Aorta (tissue), 5 donors: ENCODE data around the gene TAS1R3. TPM values are rescaled to one million over a fixed set of nuclear protein-coding genes. Genes with fewer than 3 reads are reported as not detected.
A peak's percentile ranks its signal among the peaks of the same experiment; 100 is the strongest.

Source experiments
- ATAC-seq: fragments of 200-7000 bp; cut with Tn5 transposase; one replicate; pipeline ENCODE4 v1.9.1; 2022; ENCODE audit warnings: moderate library complexity; ENCODE audit not compliant: low FRiP score
- DNase-seq, 2 donors: peaks; one replicate each; pipeline ENCODE4 v3.0.0-alpha.2; 2020
- H3K27ac ChIP-seq, 2 donors: one replicate each; pipeline ENCODE4 v1.5.1; 2013; ENCODE audit warnings: low read length in 2 of 2, mild to moderate bottlenecking in 2 of 2, moderate library complexity in 2 of 2, control low read depth in 1 of 2, inconsistent platforms in 1 of 2, low read depth in 1 of 2
- H3K27me3 ChIP-seq, 2 donors: one replicate each; pipeline ENCODE4 v1.6.1; 2013; ENCODE audit warnings: control low read depth in 1 of 2, low read length in 1 of 2, mild to moderate bottlenecking in 1 of 2, moderate library complexity in 1 of 2; ENCODE audit not compliant: insufficient read depth in 2 of 2, control insufficient read depth in 1 of 2
- H3K36me3 ChIP-seq, 2 donors: one replicate each; pipeline ENCODE4 v1.6.1; 2013; ENCODE audit warnings: control low read depth in 1 of 2, low read length in 1 of 2, mild to moderate bottlenecking in 1 of 2; ENCODE audit not compliant: insufficient read depth in 2 of 2, control insufficient read depth in 1 of 2
- H3K4me1 ChIP-seq, 2 donors: one replicate each; pipeline ENCODE4 v1.6.1; 2013; ENCODE audit warnings: low read length in 2 of 2, control low read depth in 1 of 2, mild to moderate bottlenecking in 1 of 2, moderate library complexity in 1 of 2; ENCODE audit not compliant: insufficient read depth in 2 of 2, control insufficient read depth in 1 of 2
- H3K4me3 ChIP-seq, 2 donors: one replicate each; pipeline ENCODE4 v1.5.1; 2013; ENCODE audit warnings: low read length in 2 of 2, control low read depth in 1 of 2, mild to moderate bottlenecking in 1 of 2
- H3K9me3 ChIP-seq: one replicate; pipeline ENCODE4 v1.6.1; 2013; ENCODE audit warnings: mild to moderate bottlenecking, low read length; ENCODE audit not compliant: control insufficient read depth
- WGBS, 2 donors: extraction: QIAGEN DNeasy Blood & Tissue Kit; methylation state at CpG; one replicate each; pipeline ENCODE4 v1.1.7; 2013; 5-methylcytosine and 5-hydroxymethylcytosine counted together
- intact Hi-C, 2 donors: fragments of 100-400 bp; cut with DNase I; formaldehyde crosslinking; loops; one replicate each; pipeline versions ENCODE4 v1.14.2 to v1.15.0; 2022
- polyA plus RNA-seq, 2 donors: library from polyadenylated mRNA; stranded (reverse); fragments of 200-250 nt; gene quantifications; one replicate each; pipeline ENCODE4 v1.2.3, GENCODE V29; 2013
- total RNA-seq, 2 donors: library from RNA; stranded (reverse); fragmentation: NEBNext Ultra II Directional; extraction: Animal tissue kit (Norgen Biotek cat#: 25700); gene quantifications; one replicate each; pipeline ENCODE4 v1.2.1, GENCODE V29; 2021
- donor health status: healthy with polysubstance abuse.
- donor health status: Bipolar disorder and iron deficiency.
- donor health status: DM: no; HTN: no; CAD: no.
- donor health status: DM: no; HTN: no; CAD: no.
- donor health status: DM: yes; HTN: yes; CAD: no.

Gene TAS1R3
- total and polyA plus RNA-seq, 4 donors: 0.24 to 0.36 (median 0.28) TPM

- Histone ChIP-seq H3K36me3 (no peaks in the 10 kb centered on the region), H3K9me3 (no peaks in the 10 kb centered on the region), H3K27ac (no peak overlapping the region), H3K4me1 (no peaks in the 10 kb centered on the region), H3K27me3 (no peaks in the 10 kb centered on the region), H3K4me3 (no peak overlapping the region)
- 67 to 68% methylated on average over 49 to 50 of the region's 50 CpGs for WGBS, 2 donors
- intact Hi-C loops: loop anchor here in 1 of 2 donors (10.0 kb wide), 1 partner anchor 142 kb away; no protein-coding TSS in a partner anchor
- DNase-seq (no peak), ATAC-seq (no peak)
Measured at GRCh38 chr1:1286313-1287261, 44.5 kb upstream of the TAS1R3 start.

DNA sequence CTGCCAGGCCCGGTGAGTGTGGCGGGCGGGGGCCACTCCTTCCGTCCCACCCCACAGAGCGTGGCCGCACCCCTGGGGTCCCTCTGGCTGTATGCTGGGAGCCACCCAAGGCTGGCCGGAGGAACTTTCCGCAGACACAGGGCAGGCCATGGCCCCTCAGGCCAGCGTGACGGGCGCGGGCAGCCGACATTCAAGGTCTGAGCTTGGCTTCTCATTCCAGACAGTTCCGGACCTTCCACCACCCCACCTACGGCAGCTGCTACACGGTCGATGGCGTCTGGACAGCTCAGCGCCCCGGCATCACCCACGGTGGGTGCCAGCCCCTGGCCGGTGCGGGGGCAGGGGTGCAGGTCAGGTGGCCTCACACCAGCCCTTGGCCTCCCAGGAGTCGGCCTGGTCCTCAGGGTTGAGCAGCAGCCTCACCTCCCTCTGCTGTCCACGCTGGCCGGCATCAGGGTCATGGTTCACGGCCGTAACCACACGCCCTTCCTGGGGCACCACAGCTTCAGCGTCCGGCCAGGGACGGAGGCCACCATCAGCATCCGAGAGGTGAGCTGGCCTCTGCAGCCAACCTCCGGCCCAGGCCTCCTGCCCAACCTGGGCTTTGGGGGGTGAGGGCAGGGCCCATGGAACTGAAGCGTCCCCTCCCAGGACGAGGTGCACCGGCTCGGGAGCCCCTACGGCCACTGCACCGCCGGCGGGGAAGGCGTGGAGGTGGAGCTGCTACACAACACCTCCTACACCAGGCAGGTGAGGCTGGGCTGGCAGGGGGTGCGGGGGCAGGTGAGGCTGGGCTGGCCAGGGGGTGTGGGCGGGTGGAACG, 43.6 kb upstream of the TAS1R3 start:
- Histone ChIP-seq H3K27ac (no peak overlapping the region), H3K27me3 (no peaks in the 10 kb centered on the region), H3K4me3 (no peak overlapping the region), H3K36me3 (no peaks in the 10 kb centered on the region), H3K4me1 (no peaks in the 10 kb centered on the region), H3K9me3 (no peaks in the 10 kb centered on the region)
- intact Hi-C loops: loop anchor here in 1 of 2 donors (10.0 kb wide), 1 partner anchor 143 kb away; no protein-coding TSS in a partner anchor
- 82 to 86% methylated on average over 41 to 46 of the region's 46 CpGs for WGBS, 2 donors
- ATAC-seq (no peak), DNase-seq (no peak)

GRCh38 chr1:1290238-1290731, 40.8 kb upstream of the TAS1R3 start:
- ATAC-seq (peak; percentile 48), DNase-seq (peak in 1 of 2 donors; percentile 88)
- intact Hi-C loops: loop anchor here (5.0 to 10.0 kb wide), 2 partner anchors 168 to 305 kb away; partner anchors contain the start of gene PERM1 (in 1 of the 2)
- 51 to 54% methylated on average over 15 of the region's 15 CpGs for WGBS, 2 donors
- Histone ChIP-seq H3K4me1 (no peaks in the 10 kb centered on the region), H3K4me3 (no peak overlapping the region), H3K27ac (no peak overlapping the region), H3K9me3 (no peaks in the 10 kb centered on the region), H3K36me3 (no peaks in the 10 kb centered on the region), H3K27me3 (no peaks in the 10 kb centered on the region)

DNA sequence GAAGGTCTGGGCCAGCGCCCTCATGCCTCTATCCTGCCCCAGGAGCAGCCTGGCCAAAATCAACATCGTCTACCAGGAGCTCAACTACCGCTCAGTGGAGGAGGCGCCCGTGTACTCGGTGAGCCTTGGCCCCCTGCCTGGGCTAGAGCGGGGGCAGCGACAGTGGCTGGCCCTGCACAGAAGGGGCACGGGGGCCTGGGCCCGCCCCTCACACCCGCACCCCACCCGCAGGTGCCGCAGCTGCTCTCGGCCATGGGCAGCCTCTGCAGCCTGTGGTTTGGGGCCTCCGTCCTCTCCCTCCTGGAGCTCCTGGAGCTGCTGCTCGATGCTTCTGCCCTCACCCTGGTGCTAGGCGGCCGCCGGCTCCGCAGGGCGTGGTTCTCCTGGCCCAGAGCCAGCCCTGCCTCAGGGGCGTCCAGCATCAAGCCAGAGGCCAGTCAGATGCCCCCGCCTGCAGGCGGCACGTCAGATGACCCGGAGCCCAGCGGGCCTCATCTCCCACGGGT, 40.0 kb upstream of the TAS1R3 start:
- Histone ChIP-seq H3K4me1 (no peaks in the 10 kb centered on the region), H3K9me3 (no peaks in the 10 kb centered on the region), H3K4me3 (no peak overlapping the region), H3K36me3 (no peaks in the 10 kb centered on the region), H3K27me3 (no peaks in the 10 kb centered on the region), H3K27ac (no peak overlapping the region)
- intact Hi-C loops: loop anchor here (5.0 to 10.0 kb wide), 2 partner anchors 169 to 306 kb away; partner anchors contain the start of gene PERM1 (in 1 of the 2)
- 13 to 14% methylated on average over 23 to 28 of the region's 28 CpGs for WGBS, 2 donors
- no peak for DNase-seq
- ATAC-seq: no peak

DNA sequence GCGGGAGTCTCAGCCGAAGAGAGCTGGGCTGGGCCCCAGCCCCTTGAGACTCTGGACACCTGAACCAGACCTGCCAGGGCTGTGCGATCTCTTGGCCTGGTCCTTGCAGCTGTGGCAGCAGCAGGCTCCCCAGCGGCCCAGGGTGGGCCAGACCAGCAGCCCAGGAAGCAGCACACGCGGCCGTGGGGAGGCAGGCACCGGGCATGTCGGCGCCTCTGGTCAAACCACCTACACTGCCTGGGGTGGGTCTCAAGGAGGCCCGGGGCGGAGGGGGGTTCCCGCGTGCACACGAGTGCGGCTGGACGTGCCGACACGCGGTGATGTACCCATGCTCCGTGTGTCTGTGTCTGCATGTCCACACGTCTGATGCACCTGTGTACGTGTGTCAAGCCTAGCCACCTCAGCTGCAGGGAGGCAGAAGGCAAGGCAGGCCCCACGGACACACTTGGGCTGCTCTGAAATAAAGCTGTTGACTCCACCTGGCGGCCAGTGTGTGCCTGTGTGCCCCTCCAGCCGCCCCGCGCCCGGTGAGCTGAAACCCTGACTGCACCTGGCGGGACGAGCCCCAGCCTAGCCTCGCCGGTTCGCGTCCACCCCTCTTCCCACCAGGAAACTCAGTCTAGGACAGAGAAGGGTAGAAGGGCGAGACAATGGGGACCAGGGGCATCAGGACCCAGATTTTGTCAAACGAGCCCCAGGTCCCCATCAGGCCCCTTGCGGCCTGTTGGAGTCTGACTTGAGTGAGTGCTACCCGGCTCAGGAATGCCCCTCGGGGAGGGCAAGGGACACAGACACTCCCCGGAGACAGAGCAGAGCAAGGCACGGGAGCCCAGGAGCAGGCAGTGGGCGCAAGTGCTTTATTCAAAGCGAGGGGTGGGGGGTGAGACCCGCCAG, 39.3 kb upstream of the TAS1R3 start:
- peak; percentile 65 for ATAC-seq
- intact Hi-C loops: loop anchor here (2.0 to 10.0 kb wide), 3 partner anchors 169 to 307 kb away; partner anchors contain the start of gene PERM1 (in 1 of the 2)

GRCh38 chr1:1292442-1292779, 38.7 kb upstream of the TAS1R3 start:
- no peak for DNase-seq
- no peaks in the 10 kb centered on the region for H3K4me1 ChIP-seq
- H3K27ac ChIP-seq: no peak overlapping the region
- no peak overlapping the region for H3K4me3 ChIP-seq
- 89 to 91% methylated on average over 9 of the region's 9 CpGs for WGBS, 2 donors
- H3K36me3 ChIP-seq: no peaks in the 10 kb centered on the region
- ATAC-seq: no peak
- no peaks in the 10 kb centered on the region for H3K27me3 ChIP-seq
- H3K9me3 ChIP-seq: no peaks in the 10 kb centered on the region
- intact Hi-C loops: loop anchor here (2.0 to 10.0 kb wide), 3 partner anchors 170 to 308 kb away; partner anchors contain the start of gene PERM1 (in 1 of the 2)

More for the DNA sequence above, 39.3 kb upstream of the TAS1R3 start:
- H3K27me3 ChIP-seq: no peaks in the 10 kb centered on the region
- no peaks in the 10 kb centered on the region for H3K9me3 ChIP-seq
- no peak overlapping the region for H3K27ac ChIP-seq
- WGBS, 2 donors: 45 to 51% methylated on average over 41 to 45 of the region's 45 CpGs
- no peaks in the 10 kb centered on the region for H3K36me3 ChIP-seq
- DNase-seq: no peak
- no peaks in the 10 kb centered on the region for H3K4me1 ChIP-seq
- no peak overlapping the region for H3K4me3 ChIP-seq

GRCh38 chr1:1292851-1293250, 38.2 kb upstream of the TAS1R3 start:
- Histone ChIP-seq H3K36me3 (no peaks in the 10 kb centered on the region), H3K27ac (no peak overlapping the region), H3K4me1 (no peaks in the 10 kb centered on the region), H3K9me3 (no peaks in the 10 kb centered on the region), H3K4me3 (no peak overlapping the region), H3K27me3 (no peaks in the 10 kb centered on the region)
- ATAC-seq (no peak), DNase-seq (no peak)
- WGBS, 2 donors: 93 to 94% methylated on average over 18 of the region's 18 CpGs
- intact Hi-C loops: loop anchor here (2.0 to 10.0 kb wide), 3 partner anchors 170 to 308 kb away; partner anchors contain the start of gene PERM1 (in 1 of the 2)
